KOPT-K1 (cell line): Measurements from ENCODE around the gene C16orf54.
"Not testable (repeated sequence)": the region's sequence is repeated elsewhere in the genome, so short reads cannot be mapped to it uniquely, and the experiment has no call there.

Experiments
- H3K27ac ChIP-seq: fragments of 200-600 bp; sonication (generic); 2 replicates; pipeline ENCODE4 v1.5.1; 2016; ENCODE audit warnings: antibody characterized with exemption, mild to moderate bottlenecking, low read depth, low read length; ENCODE audit not compliant: poor library complexity, severe bottlenecking
- H3K36me3 ChIP-seq: fragments of 200-600 bp; sonication (generic); 2 replicates; pipeline ENCODE4 v1.5.1; 2017; ENCODE audit warnings: antibody characterized with exemption, mild to moderate bottlenecking, low read length, moderate library complexity; ENCODE audit not compliant: insufficient read depth
- H3K9me3 ChIP-seq: fragments of 200-600 bp; sonication (generic); 2 replicates; pipeline ENCODE4 v1.5.1; 2017; ENCODE audit warnings: antibody characterized with exemption, low read length, mild to moderate bottlenecking; ENCODE audit not compliant: insufficient read depth, poor library complexity, severe bottlenecking

The C16orf54 gene

DNA sequence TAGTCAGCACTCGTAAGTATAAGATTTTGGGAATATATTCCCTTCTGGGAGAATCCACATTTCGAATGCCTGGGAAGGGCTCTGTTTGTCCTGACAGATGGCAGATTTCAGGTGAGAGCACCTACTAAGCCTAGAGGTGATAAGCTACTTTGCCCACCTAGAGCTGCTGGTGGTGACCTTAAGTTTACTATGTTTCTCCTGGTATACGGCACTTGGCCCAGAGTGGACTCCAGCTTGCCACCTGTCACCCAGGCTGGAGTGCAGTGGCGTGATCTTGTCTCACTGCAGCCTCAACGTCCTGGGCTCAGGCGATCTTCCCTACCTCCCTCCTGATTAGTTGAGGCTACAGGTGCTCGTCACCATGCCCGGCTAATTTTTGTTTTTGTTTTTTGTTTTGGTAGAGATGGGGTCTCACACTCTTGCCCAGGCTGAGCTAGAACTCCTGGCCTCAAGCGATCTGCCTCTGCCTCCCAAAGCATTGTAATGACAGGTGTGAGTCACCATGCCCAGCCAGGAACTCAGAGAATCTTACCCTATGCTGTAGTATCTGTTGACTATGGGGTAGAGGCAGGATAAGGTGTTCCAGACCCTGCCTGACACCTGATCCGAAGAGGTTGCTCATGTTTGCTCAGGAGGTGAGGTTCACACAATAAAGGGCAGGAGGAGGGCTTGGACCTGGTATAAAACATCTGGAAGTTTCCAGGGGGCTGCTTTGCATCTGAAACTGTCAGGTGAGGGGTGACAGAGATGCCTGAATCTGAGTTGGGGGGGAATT is 32.0 kb upstream of the C16orf54 start, which contains the start of gene ZG16:
TSS of gene ZG16 (plus strand) at position 681 of the 775 bp plus-strand sequence. CDS start 1,011 bp downstream, outside the sequence.
- H3K27ac ChIP-seq = no peak within 1 kb of the TSS

DNA sequence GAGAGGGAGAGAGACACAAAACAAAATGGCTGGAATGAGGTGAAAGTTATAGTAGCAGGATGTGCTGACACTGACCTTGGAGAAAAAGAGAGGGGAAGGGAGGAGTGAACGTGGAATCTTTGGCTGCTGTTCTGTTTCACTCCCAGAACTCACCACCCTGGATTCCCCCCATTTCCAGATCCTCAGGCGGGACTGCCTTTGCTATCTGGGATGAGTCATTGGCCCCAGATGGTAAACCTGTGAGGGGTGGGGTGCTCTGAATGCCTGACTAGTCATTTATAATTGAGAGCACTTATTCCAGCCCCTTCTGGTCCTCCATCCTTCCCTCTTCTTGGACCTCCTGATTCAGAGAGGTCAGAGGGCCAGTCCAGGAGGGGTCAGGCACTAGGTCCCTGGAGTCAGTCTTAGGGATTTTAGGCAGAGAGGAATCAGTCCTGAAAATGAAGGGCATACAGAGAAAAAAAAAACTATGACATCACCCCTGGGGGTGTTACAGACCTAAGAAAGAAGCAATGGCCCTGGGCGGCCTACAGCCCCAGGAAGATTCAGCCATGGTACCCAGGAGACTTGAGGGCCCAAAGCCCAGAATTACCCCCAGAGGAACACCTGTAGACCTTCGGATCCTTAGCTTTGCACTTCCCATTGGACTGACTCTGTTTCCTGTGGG is 30.1 kb upstream of the C16orf54 start:
- H3K9me3 ChIP-seq = no peaks in the 10 kb centered on the region
- H3K27ac ChIP-seq = no peak overlapping the region
- H3K36me3 ChIP-seq = no peaks in the 10 kb centered on the region

More for the DNA sequence above, 32.0 kb upstream of the C16orf54 start, which contains the start of gene ZG16:
- H3K36me3 ChIP-seq = no peaks in the 10 kb centered on the region
- H3K9me3 ChIP-seq = no peaks in the 10 kb centered on the region

DNA sequence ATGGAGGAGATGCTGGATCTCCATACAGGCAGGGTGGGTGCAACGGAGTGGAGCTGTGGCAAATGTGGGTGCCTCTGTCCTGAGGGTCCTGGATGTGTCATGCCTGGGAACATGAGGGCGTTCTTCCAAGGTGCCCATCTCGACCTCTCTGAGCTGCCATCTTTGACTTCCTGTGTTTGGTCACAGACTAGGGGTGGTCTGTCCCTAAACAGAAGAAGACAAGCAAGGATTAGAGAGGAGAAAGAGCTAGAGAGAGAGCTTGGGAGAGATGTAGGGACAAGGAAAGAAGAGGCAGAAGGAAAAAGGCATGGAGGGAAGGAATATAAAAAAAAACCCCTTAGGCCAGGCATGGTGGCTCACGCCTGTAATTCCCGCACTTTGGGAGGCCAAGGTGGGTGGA is 28.9 kb upstream of the C16orf54 start:
- no peaks in the 10 kb centered on the region for H3K36me3 ChIP-seq

DNA sequence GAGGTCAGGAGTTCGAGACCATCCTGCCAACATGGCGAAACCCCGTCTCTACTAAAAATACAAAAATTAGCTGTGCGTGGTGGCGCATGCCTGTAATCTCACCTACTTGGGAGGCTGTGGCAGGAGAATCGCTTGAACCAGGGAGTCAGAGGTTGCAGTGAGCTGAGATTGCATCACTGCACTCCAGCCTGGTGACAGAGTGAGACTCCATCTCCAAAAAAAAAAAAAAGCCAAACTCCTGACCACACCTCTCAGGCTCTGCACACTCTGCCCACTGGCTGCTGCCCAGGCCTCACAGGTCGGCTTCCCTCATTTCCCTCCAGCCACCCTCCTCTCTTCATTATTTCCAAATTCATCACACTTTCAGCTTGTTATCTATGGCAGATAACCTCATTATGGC is 26.5 kb upstream of the C16orf54 start:
- not testable (repeated sequence) for H3K9me3 ChIP-seq, H3K36me3 ChIP-seq, H3K27ac ChIP-seq

More for the DNA sequence above, 28.9 kb upstream of the C16orf54 start:
- H3K27ac ChIP-seq = no peak overlapping the region
- no peaks in the 10 kb centered on the region for H3K9me3 ChIP-seq

DNA sequence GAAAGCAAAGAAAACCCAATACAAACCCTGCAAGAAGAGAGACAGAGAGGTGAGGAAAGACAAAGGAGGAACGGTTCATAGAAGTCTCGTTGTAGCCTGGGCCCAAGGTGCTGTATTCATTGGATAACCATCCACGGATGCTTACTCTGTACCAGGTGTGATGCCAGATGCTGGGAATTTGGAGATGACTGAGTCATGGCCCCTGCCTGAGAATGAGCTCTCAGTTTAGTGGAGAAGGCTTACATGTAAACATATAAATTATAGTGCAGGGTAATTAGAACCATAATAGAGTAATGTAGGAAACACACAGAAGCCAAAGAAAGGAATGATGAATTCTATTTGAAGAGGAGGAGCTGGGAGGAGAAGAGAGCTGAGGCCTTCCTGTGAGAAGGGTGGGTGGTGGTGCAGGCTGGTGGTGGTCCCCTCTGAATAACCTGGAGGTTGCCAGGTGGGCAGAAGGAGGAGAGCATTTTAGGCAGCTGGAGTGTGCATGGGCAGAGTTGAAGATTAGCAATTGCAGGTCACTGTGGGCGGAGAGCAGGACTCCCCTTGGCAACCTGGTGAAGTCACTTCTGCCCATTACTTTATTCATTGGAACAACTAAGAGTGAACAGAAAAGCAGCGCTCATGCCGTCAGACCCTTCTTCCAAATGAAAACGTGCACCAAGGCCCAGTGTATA is 24.6 kb upstream of the C16orf54 start:
- Histone ChIP-seq H3K9me3 (no peaks in the 10 kb centered on the region), H3K36me3 (no peaks in the 10 kb centered on the region)

DNA sequence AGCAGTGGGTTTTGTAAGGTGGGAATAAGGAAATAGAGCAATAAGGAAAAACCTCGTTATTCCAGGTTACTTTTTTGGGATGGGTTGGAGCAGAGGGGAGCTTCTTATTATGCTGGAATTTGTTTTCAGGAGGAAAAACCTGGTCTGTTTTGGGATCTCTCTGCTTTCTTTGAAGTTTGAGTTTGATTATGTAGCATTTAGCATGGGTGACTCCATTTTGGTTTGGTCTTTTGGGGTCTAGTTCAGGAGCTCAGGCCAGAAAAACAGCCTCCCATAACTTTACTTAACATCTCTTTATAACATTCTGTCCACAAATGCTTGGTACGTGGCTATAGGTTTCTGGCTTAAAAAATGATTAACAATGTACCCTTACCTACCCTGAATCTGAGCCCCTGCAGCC is 23.7 kb upstream of the C16orf54 start:
- no peaks in the 10 kb centered on the region for H3K9me3 ChIP-seq
- no peak overlapping the region for H3K27ac ChIP-seq
- H3K36me3 ChIP-seq = no peaks in the 10 kb centered on the region

More for the DNA sequence above, 24.6 kb upstream of the C16orf54 start:
- no peak overlapping the region for H3K27ac ChIP-seq

DNA sequence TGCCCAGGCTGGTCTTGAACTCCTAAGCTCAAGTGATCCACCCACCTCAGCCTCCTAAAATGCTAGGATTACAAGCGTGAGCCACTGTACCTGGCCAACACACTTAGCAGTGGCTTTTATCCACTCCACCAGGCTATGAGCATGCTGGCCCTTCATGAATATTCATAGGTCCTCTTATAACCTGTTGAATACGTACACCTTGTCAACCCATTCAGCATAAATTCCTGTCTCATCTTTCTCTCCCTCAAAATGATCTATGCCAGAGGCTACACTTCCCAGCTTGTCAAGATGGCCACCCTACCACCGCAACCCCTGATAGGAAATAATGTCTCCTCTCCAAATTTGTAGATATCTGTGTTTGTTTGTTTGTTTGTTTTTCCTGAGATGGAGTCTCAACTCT is 21.3 kb upstream of the C16orf54 start:
- H3K36me3 ChIP-seq = no peaks in the 10 kb centered on the region
- H3K9me3 ChIP-seq = no peaks in the 10 kb centered on the region
- no peak overlapping the region for H3K27ac ChIP-seq

DNA sequence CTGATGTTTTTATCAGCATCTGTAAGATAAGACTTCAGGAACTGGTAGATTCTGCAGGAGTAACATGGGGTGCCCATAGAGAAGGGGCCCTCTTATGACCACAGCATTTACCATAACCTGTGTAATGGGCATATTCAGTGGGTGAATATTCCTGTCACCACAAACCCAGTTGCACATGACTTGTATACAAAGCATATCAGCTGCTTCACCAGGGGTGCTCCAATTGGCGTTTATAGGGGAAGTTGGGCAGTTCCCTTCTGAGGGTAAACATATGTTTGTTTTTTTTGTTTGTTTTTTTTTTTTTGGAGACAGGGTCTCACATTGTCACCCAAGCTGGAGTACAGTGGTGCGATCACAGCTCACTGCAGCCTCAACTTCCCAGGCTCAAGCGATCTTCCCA is 20.8 kb upstream of the C16orf54 start:
- Histone ChIP-seq H3K9me3 (no peaks in the 10 kb centered on the region), H3K36me3 (no peaks in the 10 kb centered on the region), H3K27ac (no peak overlapping the region)

DNA sequence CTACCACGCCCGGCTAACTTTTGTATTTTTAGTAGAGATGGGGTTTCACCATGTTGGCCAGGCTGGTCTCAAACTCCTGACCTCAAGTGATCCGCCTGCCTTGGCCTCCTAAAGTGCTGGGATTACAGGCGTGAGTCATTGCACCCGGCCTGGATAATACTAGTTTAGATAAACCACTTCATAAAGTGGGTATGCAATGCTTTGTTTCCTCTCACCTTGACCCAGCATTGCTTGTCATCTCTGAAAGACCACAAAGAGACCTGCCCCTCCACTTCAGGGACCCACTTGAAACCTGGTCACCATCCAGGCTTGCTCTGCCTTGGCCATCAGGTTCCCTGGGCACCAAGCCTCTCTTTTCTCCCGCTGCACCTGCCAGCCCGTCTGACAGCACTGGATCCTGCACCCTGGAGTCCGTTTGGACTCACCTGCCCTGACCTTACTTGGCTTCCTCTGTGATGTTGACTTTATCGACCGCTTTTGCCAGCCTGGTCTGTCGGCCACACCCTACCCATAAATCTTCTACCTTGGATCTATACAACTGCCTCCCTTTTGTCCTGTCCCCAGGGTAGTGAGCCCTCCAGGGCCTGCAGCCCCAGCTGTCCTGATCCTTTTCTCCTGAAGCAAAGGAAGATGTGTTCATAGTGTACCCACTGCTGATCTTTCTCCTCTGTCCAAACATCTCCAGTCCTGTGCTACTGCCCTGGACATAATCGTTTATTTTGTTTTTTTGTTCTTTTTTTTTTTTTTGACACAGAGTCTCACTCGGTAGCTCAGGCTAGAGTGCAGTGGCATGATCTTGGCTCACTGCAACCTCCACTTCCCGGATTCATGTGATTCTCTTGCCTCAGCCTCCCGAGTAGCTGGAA is 19.6 kb upstream of the C16orf54 start:
- no peaks in the 10 kb centered on the region for H3K36me3 ChIP-seq
- H3K27ac ChIP-seq = no peak overlapping the region
- no peaks in the 10 kb centered on the region for H3K9me3 ChIP-seq

DNA sequence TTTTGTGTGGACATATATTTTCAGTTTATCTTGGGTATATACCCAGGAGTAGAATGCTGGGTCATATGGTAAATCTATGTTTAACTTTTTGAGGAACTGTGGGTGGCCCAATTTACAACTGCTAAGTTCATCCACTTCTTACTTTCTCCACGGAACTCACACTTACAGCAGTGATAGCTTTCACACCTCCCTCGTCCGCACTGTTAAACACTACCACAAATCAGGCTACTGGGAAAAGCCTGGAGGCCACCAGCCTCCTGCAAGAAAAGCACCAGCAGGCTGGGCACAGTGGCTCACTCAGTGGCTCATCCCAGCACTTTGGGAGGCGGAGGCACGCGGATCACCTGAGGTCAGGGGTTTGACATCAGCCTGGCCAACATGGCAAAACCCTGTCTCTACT is 17.5 kb upstream of the C16orf54 start:
- Histone ChIP-seq H3K9me3 (no peaks in the 10 kb centered on the region), H3K36me3 (no peaks in the 10 kb centered on the region), H3K27ac (no peak overlapping the region)

DNA sequence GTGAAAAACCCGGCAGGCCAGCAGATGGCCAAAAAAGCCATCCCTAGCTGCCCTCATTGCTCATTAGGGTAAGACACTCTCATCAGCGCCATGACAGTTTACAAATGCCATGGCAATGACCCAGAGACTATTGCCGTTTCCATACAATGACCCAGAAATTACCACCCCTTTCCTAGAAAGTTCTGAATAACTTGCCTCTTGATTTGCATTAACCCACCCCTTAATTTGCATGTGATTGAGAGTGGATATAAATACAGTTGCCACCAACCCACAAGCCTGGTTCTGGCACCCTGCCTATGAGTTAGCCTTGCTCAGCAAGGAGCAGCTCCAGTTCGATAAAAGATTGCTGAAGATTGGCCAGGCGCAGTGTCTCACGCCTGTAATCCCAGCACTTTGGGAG is 16.1 kb upstream of the C16orf54 start:
- H3K27ac ChIP-seq = no peak overlapping the region
- no peaks in the 10 kb centered on the region for H3K36me3 ChIP-seq
- no peaks in the 10 kb centered on the region for H3K9me3 ChIP-seq

DNA sequence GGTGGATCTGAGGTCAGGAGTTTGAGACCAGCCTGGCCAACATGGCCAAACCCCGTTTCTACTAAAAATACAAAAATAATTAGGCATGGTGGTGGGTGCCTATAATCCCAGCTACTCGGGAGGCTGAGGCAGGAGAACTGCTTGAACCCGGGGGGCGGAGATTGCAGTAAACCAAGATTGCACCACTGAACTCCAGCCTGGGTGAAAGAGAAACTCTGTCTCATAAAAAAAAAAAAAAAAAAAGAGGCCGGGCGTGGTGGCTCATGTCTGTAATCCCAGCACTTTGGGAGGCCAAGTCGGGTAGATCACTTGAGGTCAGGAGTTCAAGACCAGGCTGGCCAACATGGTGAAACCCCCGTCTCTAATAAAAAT is 15.5 kb upstream of the C16orf54 start:
- not testable (repeated sequence) for H3K9me3 ChIP-seq, H3K27ac ChIP-seq, H3K36me3 ChIP-seq

DNA sequence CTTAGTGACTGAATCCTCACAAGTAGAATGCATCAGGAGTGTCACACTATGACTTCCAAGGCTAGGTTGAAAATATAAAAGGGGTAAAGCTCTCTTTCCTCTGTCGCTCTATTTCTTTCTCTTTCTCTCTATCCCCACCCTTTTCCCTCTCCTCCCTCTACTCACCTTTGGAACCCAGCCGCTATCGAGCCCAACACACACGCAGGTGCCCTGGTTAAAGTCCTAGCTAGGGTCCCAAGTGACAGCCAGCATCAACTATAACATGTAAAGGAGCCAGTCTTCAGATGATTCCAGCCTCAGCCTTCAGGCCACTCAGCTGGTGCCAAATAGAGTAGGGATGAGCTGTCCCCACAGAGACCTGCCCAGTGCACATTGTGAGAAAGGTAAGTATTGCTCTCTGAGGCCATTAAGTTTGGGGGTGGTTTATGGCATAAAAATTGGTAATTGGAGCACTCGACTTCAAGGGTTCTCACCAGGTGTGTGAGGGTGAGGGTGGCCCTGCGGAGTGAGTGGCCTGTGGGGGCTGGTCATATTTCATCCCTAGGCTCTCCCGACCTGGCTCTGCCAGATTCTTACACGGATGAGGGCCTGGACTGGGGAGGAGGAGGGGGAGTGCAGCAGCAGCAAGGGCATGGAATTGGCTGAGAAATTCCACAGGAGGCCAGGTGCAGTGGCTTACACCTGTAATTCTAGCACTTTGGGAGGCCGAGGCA is 14.9 kb upstream of the C16orf54 start:
- Histone ChIP-seq H3K9me3 (no peaks in the 10 kb centered on the region), H3K36me3 (no peaks in the 10 kb centered on the region), H3K27ac (no peak overlapping the region)

DNA sequence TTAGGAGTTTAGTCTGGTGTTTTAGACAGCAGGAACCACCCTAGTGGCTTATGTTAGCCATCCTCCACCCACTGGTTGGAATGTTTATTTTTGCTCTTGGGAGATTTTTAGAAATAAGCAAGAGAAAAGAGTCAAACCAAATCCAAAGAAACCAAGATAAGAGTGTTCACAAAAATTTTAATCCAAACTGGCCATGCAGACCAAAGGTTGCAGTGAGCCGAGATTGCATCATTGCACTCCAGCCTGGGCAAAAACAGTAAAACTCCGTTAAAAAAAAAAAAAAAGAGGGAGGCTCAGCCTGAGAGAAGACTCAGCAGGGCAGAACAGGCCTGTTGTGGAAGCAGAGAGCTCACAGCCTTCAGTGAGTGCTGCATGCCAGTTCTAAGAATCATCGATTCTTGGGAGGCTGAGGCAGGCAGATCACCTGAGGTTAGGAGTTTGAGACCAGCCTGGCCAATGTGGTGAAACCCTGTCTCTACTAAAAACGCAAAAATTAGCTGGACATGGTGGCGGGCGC is 12.2 kb upstream of the C16orf54 start:
- no peaks in the 10 kb centered on the region for H3K9me3 ChIP-seq
- H3K36me3 ChIP-seq = no peaks in the 10 kb centered on the region
- no peak overlapping the region for H3K27ac ChIP-seq
